ENCODE measurements around the gene UGGT1. TPM values are rescaled to one million over a fixed set of nuclear protein-coding genes. Genes with fewer than 3 reads are reported as not detected.
A peak's percentile ranks its signal among the peaks of the same experiment; 100 is the strongest.

The UGGT1 gene
- total RNA-seq, 1 experiment from 2014 or later = 74.1 TPM

DNA sequence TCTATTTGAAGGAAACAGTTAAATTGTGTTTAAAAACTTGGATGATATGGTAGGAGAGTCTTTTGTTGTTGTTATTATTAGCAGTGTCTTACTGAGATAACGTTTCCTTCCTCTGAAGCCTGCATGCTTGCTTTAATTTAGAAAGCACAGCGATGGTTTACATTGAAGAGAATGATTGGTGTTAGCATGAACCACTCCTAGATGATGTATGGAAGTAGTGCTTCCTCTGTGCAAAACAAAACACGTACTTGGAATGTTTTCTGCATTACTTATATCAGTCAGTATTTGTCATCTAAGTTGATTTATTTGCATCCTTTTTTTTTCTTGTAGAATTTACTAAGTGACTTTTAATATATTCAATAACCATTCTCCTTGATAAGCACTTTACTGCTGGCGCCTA lies 89.0 kb downstream of the UGGT1 start:
- ChIA-PET POLR2A (ENCODE audit: low non-redundant PET) (no interaction called here), CTCF (no interaction called here)
- Histone ChIP-seq H3K4me1 (ENCODE audit: insufficient read depth, low read length, poor library complexity, severe bottlenecking) (no peaks in the 10 kb centered on the region), H3K27me3 (replicated peaks; ENCODE audit: insufficient read depth, low read depth, low read length, poor library complexity) (no peaks in the 10 kb centered on the region), H3K27ac (ENCODE audit: low read depth, low read length, poor library complexity, severe bottlenecking) (no peak overlapping the region), H3K9me3 (ENCODE audit: low read depth, low read length, poor library complexity, severe bottlenecking) (no peaks in the 10 kb centered on the region), H3K36me3 (ENCODE audit: insufficient read depth, low read length, poor library complexity, severe bottlenecking) (peaks cover 72% of the 10 kb centered on the region), H3K4me3 (ENCODE audit: low read depth, low read length, poor library complexity, severe bottlenecking) (no peak overlapping the region)
- TF ChIP-seq, protein P1, sequence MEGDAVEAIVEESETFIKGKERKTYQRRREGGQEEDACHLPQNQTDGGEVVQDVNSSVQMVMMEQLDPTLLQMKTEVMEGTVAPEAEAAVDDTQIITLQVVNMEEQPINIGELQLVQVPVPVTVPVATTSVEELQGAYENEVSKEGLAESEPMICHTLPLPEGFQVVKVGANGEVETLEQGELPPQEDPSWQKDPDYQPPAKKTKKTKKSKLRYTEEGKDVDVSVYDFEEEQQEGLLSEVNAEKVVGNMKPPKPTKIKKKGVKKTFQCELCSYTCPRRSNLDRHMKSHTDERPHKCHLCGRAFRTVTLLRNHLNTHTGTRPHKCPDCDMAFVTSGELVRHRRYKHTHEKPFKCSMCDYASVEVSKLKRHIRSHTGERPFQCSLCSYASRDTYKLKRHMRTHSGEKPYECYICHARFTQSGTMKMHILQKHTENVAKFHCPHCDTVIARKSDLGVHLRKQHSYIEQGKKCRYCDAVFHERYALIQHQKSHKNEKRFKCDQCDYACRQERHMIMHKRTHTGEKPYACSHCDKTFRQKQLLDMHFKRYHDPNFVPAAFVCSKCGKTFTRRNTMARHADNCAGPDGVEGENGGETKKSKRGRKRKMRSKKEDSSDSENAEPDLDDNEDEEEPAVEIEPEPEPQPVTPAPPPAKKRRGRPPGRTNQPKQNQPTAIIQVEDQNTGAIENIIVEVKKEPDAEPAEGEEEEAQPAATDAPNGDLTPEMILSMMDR (conservative IDR thresholded peaks at IDR 0.05; ENCODE audit: low read depth, low read length) = no peak
- no peak for TF ChIP-seq EZH2 (IDR thresholded peaks at IDR 0.05; ENCODE audit: borderline replicate concordance, low read depth, low read length, poor library complexity, severe bottlenecking)
- BruUV-seq (replicated peaks) = no TSS peak
- no peak for DNase-seq (ENCODE audit: low spot score)
- intact Hi-C loops (cut with micrococcal nuclease; ENCODE audit: unreplicated experiment) = no loop called here

DNA sequence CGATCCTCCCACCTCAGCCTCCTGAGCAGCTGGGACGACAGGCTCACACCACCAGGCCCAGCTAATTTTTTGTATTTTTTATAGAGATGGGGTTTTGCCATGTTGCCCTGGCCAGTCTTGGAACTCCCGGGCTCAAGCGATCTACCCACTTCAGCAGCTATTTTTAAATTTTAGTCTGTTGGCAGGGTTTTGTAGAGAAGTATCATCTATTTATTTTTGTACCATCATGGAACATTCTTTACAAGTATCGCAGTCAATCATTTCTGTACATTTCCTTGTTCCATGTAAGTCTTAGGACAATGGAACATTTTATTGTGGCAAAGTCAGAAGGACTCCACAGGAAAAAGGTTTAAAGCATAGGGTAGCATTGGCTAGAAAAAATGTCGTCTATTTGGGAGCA lies 94.6 kb downstream of the UGGT1 start:
- CTCF ChIA-PET = no interaction called here
- H3K36me3 ChIP-seq (ENCODE audit: insufficient read depth, low read length, poor library complexity, severe bottlenecking) = peaks cover 46% of the 10 kb centered on the region
- no peak overlapping the region for H3K27ac ChIP-seq (ENCODE audit: low read depth, low read length, poor library complexity, severe bottlenecking)
- POLR2A ChIA-PET (ENCODE audit: low non-redundant PET) = no interaction called here
- no peaks in the 10 kb centered on the region for H3K27me3 ChIP-seq (replicated peaks; ENCODE audit: insufficient read depth, low read depth, low read length, poor library complexity)
- intact Hi-C loops (cut with micrococcal nuclease; ENCODE audit: unreplicated experiment) = no loop called here
- DNase-seq (ENCODE audit: low spot score) = no peak
- peaks cover 9% of the 10 kb centered on the region for H3K4me1 ChIP-seq (ENCODE audit: insufficient read depth, low read length, poor library complexity, severe bottlenecking)
- no TSS peak for BruUV-seq (replicated peaks)
- H3K9me3 ChIP-seq (ENCODE audit: low read depth, low read length, poor library complexity, severe bottlenecking) = no peaks in the 10 kb centered on the region
- no peak overlapping the region for H3K4me3 ChIP-seq (ENCODE audit: low read depth, low read length, poor library complexity, severe bottlenecking)
- TF ChIP-seq EZH2 (IDR thresholded peaks at IDR 0.05; ENCODE audit: borderline replicate concordance, low read depth, low read length, poor library complexity, severe bottlenecking) = no peak
- TF ChIP-seq, protein P1 (conservative IDR thresholded peaks at IDR 0.05; ENCODE audit: low read depth, low read length) = no peak

DNA sequence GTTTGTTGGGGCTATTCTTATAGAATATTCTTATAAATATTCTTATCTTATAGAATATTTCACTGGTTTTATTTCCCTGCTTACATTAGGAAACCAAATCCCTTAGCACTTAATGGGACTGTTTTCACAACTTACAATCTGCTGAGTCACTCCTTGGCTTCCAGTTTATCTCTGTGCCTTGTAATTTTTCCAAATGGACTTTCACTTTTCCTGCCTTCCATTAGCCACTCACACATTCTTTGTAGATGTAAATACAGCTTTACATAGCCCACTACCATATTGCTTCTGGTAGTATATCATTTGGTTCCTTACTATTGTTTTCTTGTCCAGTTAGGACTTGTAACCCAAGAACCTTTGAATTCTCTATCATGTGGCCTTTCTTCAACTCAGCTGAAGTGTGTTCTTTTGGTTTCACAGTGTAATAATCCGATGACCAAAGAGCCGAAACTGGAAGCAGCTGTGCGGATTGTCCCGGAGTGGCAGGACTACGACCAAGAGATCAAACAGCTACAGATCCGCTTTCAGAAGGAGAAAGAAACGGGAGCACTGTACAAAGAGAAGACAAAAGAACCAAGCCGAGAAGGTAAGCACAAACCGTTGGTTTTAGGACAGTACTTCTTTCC lies 96.1 kb downstream of the UGGT1 start:
- Histone ChIP-seq H3K4me3 (ENCODE audit: low read depth, low read length, poor library complexity, severe bottlenecking) (no peak overlapping the region), H3K36me3 (ENCODE audit: insufficient read depth, low read length, poor library complexity, severe bottlenecking) (peaks cover 40% of the 10 kb centered on the region), H3K27ac (ENCODE audit: low read depth, low read length, poor library complexity, severe bottlenecking) (peak overlapping the region; percentile 62), H3K27me3 (replicated peaks; ENCODE audit: insufficient read depth, low read depth, low read length, poor library complexity) (no peaks in the 10 kb centered on the region), H3K4me1 (ENCODE audit: insufficient read depth, low read length, poor library complexity, severe bottlenecking) (peaks cover 9% of the 10 kb centered on the region), H3K9me3 (ENCODE audit: low read depth, low read length, poor library complexity, severe bottlenecking) (no peaks in the 10 kb centered on the region)
- intact Hi-C loops (cut with micrococcal nuclease; ENCODE audit: unreplicated experiment) = no loop called here
- peak; percentile 37 for DNase-seq (ENCODE audit: low spot score)
- ChIA-PET CTCF (no interaction called here), POLR2A (ENCODE audit: low non-redundant PET) (no interaction called here)
- no TSS peak for BruUV-seq (replicated peaks)
- TF ChIP-seq, protein P1 (conservative IDR thresholded peaks at IDR 0.05; ENCODE audit: low read depth, low read length) = no peak
- TF ChIP-seq EZH2 (IDR thresholded peaks at IDR 0.05; ENCODE audit: borderline replicate concordance, low read depth, low read length, poor library complexity, severe bottlenecking) = no peak
